ENCODE measurements around the gene DEPDC5. TPM values are rescaled to one million over a fixed set of nuclear protein-coding genes. Genes with fewer than 3 reads are reported as not detected.
A peak's percentile ranks its signal among the peaks of the same experiment; 100 is the strongest.
"Not testable (repeated sequence)": the region's sequence is repeated elsewhere in the genome, so short reads cannot be mapped to it uniquely, and the experiment has no call there.

Gene DEPDC5
- total RNA-seq, 1 experiment from 2014 or later, result 15.1 TPM

DNA sequence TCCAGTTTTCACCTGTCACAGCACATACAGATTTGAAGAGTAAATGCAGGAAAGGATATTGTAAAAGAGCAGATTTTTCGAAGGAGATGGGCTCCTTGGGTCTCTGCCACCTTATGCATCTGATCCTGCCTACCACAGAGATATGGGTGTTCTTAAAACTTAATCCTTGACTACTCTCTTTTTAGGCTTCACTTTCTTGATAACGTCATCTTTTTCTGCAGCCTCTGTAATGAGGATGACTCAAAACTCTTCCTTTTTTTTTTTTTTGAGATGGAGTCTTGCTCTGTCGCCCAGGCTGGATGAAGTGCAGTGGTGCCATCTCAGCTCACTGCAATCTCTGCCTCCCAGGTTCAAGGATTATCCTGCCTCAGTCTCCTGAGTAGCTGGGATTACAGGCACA is 11.7 kb upstream of the DEPDC5 start:
- DNase-seq (ENCODE audit: low read depth, low spot score), result no peak
- in situ Hi-C loops (cut with HindIII; ENCODE audit: low pct_unique_long_range_greater_than_20kb, low sequenced_read_pairs), result no loop called here

DNA sequence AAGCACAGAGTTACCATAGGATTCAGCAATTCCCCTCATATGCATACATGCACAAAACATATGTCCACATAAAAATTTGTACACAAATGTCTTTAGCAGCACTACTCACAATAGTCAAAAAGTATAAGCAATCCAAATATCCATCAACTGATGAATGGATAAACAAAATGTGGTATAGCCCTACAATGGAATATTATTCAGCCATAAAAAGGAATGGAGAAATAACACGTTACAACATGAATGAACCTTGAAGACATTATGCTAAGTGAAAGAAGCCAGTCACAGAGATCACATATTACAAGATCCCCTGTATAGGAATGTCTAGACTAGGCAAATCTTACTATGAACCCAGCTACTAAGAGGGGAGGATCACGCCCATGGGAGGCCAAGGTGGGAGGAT is 11.1 kb upstream of the DEPDC5 start:
- no peak for DNase-seq (ENCODE audit: low read depth, low spot score)
- in situ Hi-C loops (cut with HindIII; ENCODE audit: low pct_unique_long_range_greater_than_20kb, low sequenced_read_pairs), result no loop called here

DNA sequence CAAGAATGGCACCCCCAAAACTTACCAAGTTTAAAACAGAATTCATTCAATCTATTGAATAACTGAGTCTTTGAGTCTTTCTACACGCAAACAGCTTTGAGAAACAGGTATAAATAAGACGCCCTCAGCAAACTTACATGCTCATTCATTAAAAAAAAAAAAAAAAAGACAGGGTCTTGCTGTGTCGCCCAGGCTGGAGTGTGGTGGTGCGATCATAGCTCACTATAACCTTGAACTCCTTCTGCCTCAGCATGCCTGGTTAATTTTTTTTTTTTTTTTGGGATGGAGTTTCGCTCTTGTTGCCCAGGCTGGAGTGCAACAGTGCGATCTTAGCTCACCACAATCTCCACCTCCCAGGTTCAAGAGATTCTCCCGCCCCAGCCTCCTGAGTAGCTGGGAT is 9.9 kb upstream of the DEPDC5 start:
- no peak for DNase-seq (ENCODE audit: low read depth, low spot score)
- in situ Hi-C loops (cut with HindIII; ENCODE audit: low pct_unique_long_range_greater_than_20kb, low sequenced_read_pairs), result no loop called here

DNA sequence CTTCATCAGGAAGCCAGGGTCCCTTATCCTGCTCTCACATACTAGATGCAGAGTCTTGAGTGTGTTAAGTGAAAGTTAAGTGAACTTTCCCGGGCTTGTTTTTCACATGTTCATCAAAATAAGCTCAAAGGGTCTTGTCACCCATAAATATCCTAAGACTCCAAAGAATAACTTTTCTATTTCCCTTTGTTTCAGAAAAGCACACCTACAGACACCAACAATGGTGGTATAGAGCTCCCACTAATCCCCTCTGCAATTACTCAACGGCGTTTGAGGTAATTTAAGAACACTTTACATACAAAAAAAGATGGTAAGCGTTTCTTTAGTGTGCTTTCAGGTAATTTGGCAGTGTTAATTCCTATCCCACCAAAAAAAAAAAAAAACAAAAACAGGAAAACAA is 6.4 kb upstream of the DEPDC5 start:
- in situ Hi-C loops (cut with HindIII; ENCODE audit: low pct_unique_long_range_greater_than_20kb, low sequenced_read_pairs), result no loop called here
- DNase-seq (ENCODE audit: low read depth, low spot score), result no peak

DNA sequence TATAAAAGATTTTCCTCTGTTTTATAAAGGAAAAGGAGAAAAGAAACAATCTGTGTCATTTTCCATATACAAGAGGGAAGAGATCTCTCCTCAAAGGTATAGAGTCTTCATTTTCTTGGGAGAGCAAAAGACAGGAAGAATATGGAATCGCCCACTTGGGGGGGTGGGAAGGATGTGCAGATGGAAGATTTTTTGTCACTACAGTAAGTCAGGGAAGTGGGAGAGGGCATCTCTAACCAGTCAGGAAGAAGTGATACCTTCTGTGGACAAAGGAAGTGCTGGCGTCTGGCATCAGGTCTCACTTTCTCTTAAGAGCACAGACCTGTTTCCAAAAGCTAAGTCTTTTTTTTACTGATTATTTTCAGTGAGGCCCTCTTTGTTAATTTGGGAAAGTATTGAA is 5.3 kb upstream of the DEPDC5 start:
- DNase-seq (ENCODE audit: low read depth, low spot score), result peak; percentile 19
- in situ Hi-C loops (cut with HindIII; ENCODE audit: low pct_unique_long_range_greater_than_20kb, low sequenced_read_pairs), result no loop called here

DNA sequence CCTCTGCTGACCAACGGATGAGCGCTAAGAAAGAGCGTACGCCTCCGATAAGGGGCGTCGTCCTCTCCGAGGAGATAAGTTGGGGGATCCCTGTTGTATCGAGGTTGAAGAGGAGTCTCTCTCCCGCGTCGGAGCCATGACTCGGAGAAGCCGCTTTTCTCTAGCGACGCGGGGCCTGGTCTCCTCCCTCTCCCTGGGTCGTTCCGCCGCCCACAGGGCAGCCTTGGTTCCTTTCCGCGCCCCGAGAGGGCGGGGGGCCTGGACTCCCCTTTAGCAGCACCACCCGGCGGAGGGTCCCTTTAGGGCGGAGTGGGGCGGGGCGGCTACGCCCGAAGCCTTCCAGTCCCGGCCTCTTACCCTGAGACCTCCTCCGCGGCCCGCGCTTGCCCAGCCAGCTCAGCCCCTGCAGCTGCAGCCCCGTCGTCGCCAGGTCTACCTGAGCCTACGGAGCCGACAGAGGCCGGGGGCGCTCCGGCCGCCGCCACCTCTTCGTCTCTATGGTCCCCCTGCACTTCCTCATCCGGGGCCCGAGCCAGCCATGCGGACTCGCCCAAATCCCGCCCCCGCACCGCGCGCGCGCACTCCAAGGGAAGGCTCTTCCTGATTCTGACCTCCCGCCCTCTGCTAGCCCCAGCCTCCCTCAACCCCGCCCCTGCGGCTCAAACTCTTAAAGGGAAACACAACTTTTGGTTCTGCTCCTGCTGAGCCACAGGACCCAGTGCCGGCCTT is 4.0 kb upstream of the DEPDC5 start, which contains the start of gene PRR14L:
PRR14L (minus strand) TSS at position 497 of the 729 bp plus-strand sequence. CDS start 11,272 bp downstream, outside the sequence.
- DNase-seq (ENCODE audit: low read depth, low spot score), result peak; percentile 96
- in situ Hi-C loops (cut with HindIII; ENCODE audit: low pct_unique_long_range_greater_than_20kb, low sequenced_read_pairs), result no loop called here

DNA sequence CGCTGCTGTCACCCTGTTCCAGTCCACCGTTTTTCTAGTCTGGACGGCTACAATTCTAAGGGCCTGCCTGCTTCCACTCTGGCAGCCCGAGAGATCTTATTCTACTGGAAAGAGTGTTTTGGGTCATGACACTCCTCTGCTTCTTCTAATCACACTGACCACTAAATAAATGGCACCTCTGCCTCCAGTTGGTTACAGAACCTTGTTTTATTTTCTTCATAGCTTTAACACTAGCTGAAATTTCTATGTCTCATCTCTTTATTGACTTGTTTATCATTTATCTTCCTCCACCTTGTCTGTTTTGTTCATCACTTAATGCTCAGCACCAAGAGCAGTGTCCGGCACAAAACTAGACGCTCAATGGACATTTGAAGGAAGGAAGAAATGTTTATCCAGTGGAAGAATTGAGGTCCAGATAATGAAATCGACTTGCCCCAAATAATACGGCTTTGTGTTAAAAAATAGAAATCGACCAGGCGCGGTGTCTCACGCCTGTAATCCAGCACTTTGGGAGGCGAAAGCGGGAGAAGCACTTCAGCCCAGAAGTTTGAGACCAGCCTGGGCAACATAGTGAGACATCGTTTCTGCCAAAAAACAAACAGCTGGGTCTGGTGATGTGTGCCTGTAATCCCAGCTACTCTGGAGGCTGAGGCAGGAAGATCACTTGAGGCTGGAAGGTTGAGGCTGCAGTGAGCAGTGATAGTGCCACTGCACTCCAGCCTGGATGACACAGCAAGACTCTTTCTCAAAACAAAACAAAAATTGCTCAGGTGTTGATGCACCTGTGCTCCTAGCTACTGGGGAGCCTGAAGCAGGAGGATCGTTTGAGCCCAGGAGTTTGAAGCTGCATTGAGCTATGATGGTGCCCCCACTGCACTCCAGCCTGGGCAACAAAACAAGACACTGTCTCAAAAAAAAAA is 3.2 kb upstream of the DEPDC5 start:
- in situ Hi-C loops (cut with HindIII; ENCODE audit: low pct_unique_long_range_greater_than_20kb, low sequenced_read_pairs), result no loop called here
- DNase-seq (ENCODE audit: low read depth, low spot score), result no peak

DNA sequence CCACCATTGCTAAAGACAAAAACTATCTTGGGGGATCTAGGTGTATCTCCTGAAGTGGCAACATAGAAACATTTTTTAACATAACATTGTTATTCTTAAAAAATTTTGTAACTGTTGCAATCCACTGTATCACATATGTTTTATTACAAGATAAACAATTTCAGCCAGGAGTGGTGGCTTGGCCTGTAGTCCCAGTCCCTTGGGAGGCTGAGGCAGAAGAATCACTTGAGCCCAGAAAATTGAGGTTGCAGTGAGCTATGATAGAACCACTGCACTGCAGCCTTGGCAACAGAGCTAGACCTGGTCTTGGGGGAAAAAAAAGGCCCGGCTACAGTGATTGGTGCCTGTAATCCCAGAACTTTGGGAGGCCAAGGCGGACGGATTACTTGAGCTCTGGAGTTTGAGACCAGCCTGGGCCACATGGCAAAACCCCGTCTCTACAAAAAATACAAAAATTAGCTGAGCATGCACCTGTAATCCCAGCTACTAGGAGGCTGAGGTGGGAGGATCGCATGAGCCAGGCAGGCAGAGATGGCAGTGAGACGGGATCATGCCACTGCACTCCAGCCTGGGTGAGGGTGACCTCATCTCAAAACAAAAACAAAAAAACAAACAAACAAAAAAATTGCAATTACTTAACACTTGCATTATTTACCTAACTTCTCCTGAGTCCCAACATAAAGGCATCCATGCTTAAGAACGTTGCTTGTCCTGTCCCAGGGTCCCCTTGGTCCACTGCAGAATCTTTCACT is 1.5 kb upstream of the DEPDC5 start:
- in situ Hi-C loops (cut with HindIII; ENCODE audit: low pct_unique_long_range_greater_than_20kb, low sequenced_read_pairs), result no loop called here
- DNase-seq (ENCODE audit: low read depth, low spot score), result no peak

DNA sequence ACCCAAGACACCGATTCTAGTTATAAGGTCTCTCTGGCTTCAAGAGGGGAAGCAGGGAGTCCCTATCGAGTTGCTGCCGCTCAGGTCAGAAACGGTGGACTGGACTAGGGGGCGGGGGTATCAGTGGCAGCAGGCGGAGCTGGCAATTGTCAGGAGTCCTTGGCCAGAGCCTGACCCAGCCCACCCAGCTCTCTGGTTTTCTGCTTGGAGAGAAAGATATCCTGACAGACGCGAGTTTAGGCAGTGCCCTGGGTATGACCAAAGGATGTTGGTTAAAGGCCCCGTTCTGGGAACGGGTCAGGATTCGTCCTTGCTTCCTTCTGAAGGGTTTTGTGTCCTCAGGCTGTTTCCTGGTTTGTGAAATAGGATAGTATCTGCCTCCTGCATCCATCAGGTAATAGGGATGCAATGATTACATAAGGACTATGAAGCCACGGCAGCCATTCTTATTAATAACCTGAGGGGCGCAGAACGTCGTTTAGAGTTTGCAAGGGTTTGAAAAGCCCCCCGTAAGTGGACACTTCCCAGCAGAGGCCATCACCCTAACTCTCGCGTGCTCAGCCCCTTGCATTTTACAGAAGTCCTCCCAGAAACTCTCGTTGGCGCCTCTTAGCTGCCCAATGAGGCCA is 700 bp upstream of the DEPDC5 start:
- DNase-seq (ENCODE audit: low read depth, low spot score), result peak; percentile 56
- in situ Hi-C loops (cut with HindIII; ENCODE audit: low pct_unique_long_range_greater_than_20kb, low sequenced_read_pairs), result no loop called here

DNA sequence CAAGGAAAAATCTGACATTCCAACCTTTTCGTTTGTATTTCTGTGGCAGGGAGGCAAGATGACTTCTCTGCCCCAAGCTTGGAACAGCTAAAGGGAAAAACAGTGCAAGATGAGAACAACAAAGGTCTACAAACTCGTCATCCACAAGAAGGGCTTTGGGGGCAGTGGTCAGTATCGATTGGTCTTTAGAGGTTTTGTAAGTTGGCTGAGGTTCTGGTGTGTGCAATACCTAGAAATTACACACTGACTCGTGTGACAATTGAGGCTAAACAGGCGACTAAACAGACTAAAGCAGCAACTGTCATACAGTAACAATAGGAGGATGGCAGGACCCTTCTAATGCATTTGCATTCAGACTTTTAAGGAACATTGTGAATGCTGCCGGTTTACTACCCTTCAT is 994 bp downstream of the DEPDC5 start:
- in situ Hi-C loops (cut with HindIII; ENCODE audit: low pct_unique_long_range_greater_than_20kb, low sequenced_read_pairs), result no loop called here
- DNase-seq (ENCODE audit: low read depth, low spot score), result no peak

DNA sequence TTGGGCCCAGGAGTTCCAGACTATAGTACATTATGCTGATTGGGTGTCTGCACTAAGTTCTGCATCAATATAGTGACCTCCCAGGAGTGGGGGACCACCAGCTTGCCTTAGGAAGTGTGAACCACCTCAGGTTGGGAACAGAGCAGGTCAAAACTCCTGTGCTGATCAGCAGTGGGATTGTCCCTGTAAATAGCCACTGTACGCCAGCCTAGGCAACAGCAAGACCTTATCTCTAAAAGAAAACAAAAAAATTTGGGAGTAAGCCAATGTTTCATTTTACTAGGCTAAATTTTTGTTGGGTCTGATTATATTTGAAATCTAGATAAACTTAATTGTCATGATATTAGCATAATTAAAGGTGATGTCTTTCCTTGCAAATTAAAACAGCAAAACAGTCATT is 3.4 kb downstream of the DEPDC5 start:
- no peak for DNase-seq (ENCODE audit: low read depth, low spot score)

DNA sequence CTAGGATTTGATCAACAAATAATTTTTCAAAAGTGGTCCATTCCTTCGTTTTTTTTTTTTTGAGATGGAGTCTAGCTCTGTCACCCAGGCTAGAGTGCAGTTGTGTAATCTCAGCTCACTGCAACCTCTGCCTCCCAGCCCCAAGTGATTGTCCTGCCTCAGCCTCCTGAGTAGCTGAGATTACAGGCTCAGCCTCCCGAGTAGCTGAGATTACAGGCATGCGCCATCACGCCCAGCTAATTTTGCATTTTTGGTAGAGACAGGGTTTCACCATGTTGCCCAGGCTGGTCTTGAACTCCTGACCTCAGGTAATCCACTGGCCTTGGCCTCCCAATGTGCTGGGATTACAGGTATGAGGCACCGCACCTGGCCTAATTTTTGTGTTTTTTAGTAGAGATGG is 5.0 kb downstream of the DEPDC5 start:
- DNase-seq (ENCODE audit: low read depth, low spot score); in situ Hi-C loops (cut with HindIII; ENCODE audit: low pct_unique_long_range_greater_than_20kb, low sequenced_read_pairs): not testable (repeated sequence)

More for the DNA sequence above, 3.4 kb downstream of the DEPDC5 start:
- in situ Hi-C loops (cut with HindIII; ENCODE audit: low pct_unique_long_range_greater_than_20kb, low sequenced_read_pairs), result no loop called here

DNA sequence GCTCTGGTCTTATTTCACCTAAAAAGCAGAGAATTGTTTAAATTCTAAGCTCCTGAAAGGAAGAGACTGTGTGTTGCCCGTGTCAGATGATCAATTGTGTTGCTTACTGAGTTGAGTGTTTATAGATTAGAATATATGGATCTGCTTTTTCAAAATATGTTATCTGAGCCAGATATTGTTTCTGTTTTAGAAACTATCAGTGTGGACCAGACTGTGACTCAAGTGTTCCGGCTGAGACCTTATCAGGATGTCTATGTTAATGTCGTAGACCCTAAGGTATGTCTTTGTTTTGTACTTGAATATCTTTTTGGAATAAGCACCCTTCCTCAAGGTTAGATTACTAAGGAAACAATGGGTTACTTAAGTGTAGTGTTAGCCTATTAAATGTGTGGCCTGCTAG is 11.0 kb downstream of the DEPDC5 start:
- in situ Hi-C loops (cut with HindIII; ENCODE audit: low pct_unique_long_range_greater_than_20kb, low sequenced_read_pairs), result no loop called here
- DNase-seq (ENCODE audit: low read depth, low spot score), result no peak

DNA sequence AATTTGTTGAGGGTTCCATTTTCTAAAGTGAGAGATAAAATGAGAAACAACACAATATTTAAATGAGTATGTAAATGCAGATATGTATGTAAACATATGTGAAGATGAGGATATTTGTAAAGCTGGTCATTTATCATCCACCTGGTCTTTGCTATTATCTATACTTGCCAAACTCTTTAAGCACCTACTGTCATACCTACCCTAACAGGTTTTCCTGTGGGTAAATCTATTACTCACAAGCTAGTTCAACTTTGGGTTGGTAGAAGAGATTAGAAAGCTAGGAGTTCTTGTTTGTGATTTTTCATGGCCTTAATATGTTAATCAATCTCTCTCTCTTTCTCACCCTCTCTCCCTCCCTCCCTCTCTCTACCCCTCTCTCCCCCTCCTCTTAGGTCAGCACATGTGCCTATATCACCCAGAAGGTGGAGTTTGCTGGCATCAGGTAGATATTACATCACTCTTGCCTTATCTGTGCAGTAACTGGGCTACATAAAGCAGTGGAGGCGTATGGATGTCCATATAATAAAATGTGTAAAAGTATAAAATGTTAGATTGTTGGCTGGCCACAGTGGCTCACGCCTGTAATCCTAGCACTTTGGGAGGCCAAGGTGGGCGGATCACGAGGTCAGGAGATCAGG is 14.7 kb downstream of the DEPDC5 start:
- in situ Hi-C loops (cut with HindIII; ENCODE audit: low pct_unique_long_range_greater_than_20kb, low sequenced_read_pairs), result no loop called here
- DNase-seq (ENCODE audit: low read depth, low spot score), result no peak

DNA sequence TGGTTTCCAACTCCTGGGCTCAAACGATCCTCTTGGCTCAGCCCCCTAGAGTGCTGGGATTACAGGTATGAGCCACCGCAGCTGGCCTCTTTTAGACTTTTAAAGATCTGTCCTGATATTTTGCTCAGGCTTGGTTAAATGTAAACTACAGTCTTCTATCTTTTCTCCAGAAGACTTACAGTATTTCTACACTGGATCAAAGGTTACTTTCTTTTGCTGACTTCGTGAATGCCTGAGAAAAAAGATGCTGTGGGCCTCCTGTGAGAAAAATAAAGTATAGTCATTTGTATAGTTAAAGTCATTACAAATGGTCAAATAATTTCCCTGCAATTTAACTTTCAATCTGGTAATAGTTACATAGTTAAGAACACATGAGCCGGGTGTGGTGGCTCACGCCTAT is 19.6 kb downstream of the DEPDC5 start:
- in situ Hi-C loops (cut with HindIII; ENCODE audit: low pct_unique_long_range_greater_than_20kb, low sequenced_read_pairs), result no loop called here
- DNase-seq (ENCODE audit: low read depth, low spot score), result no peak

DNA sequence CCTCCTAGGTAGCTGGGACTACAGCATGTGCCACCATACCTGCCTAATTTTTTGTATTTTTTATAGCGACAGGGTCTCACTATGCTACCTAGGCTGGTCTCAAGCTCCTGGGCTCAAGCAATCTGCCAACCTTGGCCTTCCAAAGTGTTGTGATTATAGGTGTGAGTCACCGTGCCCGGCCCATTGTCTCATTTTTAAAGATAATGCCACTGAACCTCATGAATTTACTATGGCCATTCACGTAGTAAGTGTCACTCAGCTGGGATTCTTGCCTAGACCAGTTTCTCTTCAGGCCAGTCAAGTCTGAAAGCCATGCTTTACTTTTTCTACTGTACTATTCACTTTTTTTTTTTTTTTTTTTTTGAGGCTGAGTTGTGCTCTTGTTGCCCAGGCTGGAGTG is 22.4 kb downstream of the DEPDC5 start:
- in situ Hi-C loops (cut with HindIII; ENCODE audit: low pct_unique_long_range_greater_than_20kb, low sequenced_read_pairs), result no loop called here
- no peak for DNase-seq (ENCODE audit: low read depth, low spot score)

DNA sequence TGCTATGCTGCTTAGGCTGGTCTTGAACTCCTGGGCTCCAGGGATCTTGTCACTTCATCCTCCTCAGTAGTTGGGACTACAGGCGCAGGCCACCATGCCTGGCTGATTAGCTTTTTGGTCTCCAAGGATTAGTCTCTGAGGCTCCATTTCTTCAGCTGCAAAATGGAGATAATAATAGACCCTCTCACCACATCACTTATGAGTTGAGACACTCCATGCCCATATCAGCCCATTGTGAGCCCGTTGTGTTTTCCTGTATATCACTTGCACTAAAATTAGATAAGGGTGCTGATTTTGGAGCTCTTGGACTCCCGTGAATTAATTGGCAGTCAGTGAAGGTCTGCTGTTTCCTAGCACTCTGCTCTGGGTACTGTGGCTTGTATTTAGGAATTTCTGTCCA is 36.0 kb downstream of the DEPDC5 start:
- DNase-seq (ENCODE audit: low read depth, low spot score), result no peak
- in situ Hi-C loops (cut with HindIII; ENCODE audit: low pct_unique_long_range_greater_than_20kb, low sequenced_read_pairs), result no loop called here

Data from SK-MEL-5 (cell line).